Measurements from ENCODE around the gene GSE1. TPM values are rescaled to one million over a fixed set of nuclear protein-coding genes. Genes with fewer than 3 reads are reported as not detected.

GSE1 gene
- total RNA-seq, 1 experiment from 2014 or later = 97.5 TPM

DNA sequence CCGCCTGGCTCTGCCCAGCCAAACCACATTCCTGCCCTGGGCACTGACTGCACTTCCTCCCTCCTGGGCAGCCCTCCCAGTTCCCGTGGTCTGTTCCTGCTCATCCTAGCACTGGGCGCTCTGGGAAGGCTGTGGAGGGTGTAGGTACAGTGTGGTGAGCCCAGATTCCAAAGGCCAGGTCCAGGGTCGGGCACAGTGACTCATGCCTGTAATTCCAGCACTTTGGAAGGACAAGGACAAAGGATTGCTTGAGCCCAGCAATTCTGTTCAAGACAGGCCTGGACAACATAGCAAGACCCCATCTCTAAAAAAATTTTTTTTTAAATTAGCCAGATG is 107.1 kb downstream of the GSE1 start:
- no peak overlapping the region for H3K4me3 ChIP-seq (ENCODE audit: low read depth in 2 of 2, low read length in 2 of 2)
- H3K27ac ChIP-seq (ENCODE audit: low read length) = no peak overlapping the region
- in situ Hi-C loops (cut with HindIII; ENCODE audit: low pct_unique_long_range_greater_than_20kb, low sequenced_read_pairs) = no loop called here
- POLR2A ChIA-PET = no interaction called here
- intact Hi-C loops (cut with micrococcal nuclease; ENCODE audit: unreplicated experiment) = no loop called here
- no peaks in the 10 kb centered on the region for H3K36me3 ChIP-seq (ENCODE audit: control insufficient read depth, insufficient read depth, low read length)
- ATAC-seq = peak; percentile 37; the same call in 1 of the 2 replicates
- no peaks in the 10 kb centered on the region for H3K27me3 ChIP-seq (ENCODE audit: control insufficient read depth, insufficient read depth, low read length)
- CTCF ChIA-PET = interaction anchor here (0.7 kb wide), 2 partner anchors 21 to 28 kb away, joined by 3 to 8 read pairs; no protein-coding TSS in a partner anchor
- DNase-seq (ENCODE audit: low read depth, low spot score) = no peak
- H3K9me3 ChIP-seq (ENCODE audit: control insufficient read depth, insufficient read depth, low read depth, low read length) = no peaks in the 10 kb centered on the region
- no TSS peak for BruUV-seq (replicated peaks)
- TF ChIP-seq SIN3A (IDR thresholded peaks at IDR 0.05; ENCODE audit: borderline replicate concordance, insufficient read depth, low read depth, low read length) (no peak), POLR2AphosphoS5 (IDR thresholded peaks at IDR 0.05; ENCODE audit: low read depth, low read length) (no peak), TCF7L2 (IDR thresholded peaks at IDR 0.05; ENCODE audit: low read depth, low read length) (no peak), REST (IDR thresholded peaks at IDR 0.05; ENCODE audit: insufficient read depth in 1 of 2, low read depth in 2 of 2, low read length in 1 of 2) (no peak), CTCF (IDR thresholded peaks at IDR 0.05) (no peak)
- H3K4me1 ChIP-seq (ENCODE audit: control insufficient read depth, insufficient read depth, low read length) = peaks cover 9% of the 10 kb centered on the region; the same call in 1 of the 2 replicates

DNA sequence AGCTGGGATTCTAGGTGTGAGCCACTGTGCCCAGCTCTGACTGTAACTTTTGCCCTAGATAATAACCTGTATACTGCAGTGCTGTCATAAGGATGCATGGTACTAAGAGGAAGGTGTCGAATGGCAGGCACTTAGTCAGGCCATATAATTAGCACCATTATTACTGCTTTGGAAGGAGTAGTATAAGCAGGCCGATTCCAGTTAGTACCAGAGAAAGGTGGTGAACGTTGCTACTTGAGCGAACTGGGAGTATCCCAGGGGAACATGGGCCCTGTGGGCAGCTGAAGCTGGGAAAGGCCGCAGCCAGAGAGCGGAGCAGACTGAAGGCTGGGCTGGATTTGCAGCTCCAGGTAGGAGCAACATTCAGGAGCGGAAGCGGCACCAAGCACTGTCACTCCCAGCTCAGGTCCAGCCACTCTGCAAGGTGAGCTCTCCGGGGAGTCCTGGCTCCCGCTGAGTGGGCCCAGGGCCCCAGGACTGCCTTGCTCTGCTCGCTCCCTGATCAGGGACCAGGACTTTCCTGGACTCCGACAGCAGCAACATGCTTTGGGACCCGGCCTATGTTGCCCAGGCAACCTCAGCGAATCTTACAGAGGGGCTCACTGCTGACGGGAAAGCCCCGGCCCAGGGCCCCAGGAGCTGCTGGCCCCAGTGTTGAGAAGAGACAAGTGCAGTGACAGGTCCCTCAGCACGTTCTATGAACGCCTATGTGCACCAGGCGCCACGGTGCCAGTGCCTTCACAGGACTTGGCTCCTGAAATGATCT is 109.2 kb downstream of the GSE1 start:
- Histone ChIP-seq H3K9me3 (ENCODE audit: control insufficient read depth, insufficient read depth, low read depth, low read length) (no peaks in the 10 kb centered on the region), H3K4me1 (ENCODE audit: control insufficient read depth, insufficient read depth, low read length) (peaks cover 2% of the 10 kb centered on the region; the same call in 1 of the 2 replicates), H3K4me3 (ENCODE audit: low read depth in 2 of 2, low read length in 2 of 2) (no peak overlapping the region), H3K27me3 (ENCODE audit: control insufficient read depth, insufficient read depth, low read length) (no peaks in the 10 kb centered on the region), H3K36me3 (ENCODE audit: control insufficient read depth, insufficient read depth, low read length) (no peaks in the 10 kb centered on the region), H3K27ac (ENCODE audit: low read length) (no peak overlapping the region)
- POLR2A ChIA-PET = no interaction called here
- no TSS peak for BruUV-seq (replicated peaks)
- TF ChIP-seq SIN3A (IDR thresholded peaks at IDR 0.05; ENCODE audit: borderline replicate concordance, insufficient read depth, low read depth, low read length) (no peak), REST (IDR thresholded peaks at IDR 0.05; ENCODE audit: insufficient read depth in 1 of 2, low read depth in 2 of 2, low read length in 1 of 2) (no peak), TCF7L2 (IDR thresholded peaks at IDR 0.05; ENCODE audit: low read depth, low read length) (no peak), CTCF (IDR thresholded peaks at IDR 0.05) (no peak), POLR2AphosphoS5 (IDR thresholded peaks at IDR 0.05; ENCODE audit: low read depth, low read length) (no peak)
- in situ Hi-C loops (cut with HindIII; ENCODE audit: low pct_unique_long_range_greater_than_20kb, low sequenced_read_pairs) (no loop called here), intact Hi-C loops (cut with micrococcal nuclease; ENCODE audit: unreplicated experiment) (no loop called here)
- CTCF ChIA-PET = interaction anchor here (0.6 to 0.7 kb wide), 2 partner anchors 9 to 95 kb away, joined by 6 to 10 read pairs; no protein-coding TSS in a partner anchor
- DNase-seq (ENCODE audit: low read depth, low spot score) (no peak), ATAC-seq (no peak)
